ENCODE data around the gene PARD6G.
"Not testable (repeated sequence)": the region's sequence is repeated elsewhere in the genome, so short reads cannot be mapped to it uniquely, and the experiment has no call there.

The PARD6G gene, protein sequence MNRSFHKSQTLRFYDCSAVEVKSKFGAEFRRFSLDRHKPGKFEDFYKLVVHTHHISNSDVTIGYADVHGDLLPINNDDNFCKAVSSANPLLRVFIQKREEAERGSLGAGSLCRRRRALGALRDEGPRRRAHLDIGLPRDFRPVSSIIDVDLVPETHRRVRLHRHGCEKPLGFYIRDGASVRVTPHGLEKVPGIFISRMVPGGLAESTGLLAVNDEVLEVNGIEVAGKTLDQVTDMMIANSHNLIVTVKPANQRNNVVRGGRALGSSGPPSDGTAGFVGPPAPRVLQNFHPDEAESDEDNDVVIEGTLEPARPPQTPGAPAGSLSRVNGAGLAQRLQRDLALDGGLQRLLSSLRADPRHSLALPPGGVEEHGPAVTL

DNA sequence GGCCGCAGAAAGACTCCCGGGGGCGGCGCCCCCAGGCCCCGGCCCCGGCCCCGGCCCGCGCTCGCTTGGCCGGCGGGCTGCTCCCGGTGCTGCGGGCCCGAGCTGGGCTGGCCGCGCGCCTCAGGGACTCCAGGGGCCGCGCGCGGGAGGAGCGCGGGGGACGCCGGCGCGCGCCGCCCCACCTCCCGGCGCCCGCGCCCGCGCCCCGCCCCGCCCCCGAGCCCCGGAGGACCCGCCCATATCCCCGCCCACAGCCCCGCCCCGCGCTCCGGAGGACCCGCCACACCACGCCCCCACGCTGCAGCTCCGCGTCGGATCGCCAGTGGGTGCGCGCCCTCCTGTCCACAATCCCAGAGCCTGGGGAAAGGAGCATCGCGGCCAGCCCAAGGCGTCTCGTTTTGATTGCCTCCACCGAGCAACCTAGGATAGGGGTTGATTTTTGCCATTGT is at the start of gene PARD6G:
Gene PARD6G (minus strand): TSS at position 122 of the 449 bp plus-strand sequence. CDS start 166 bp downstream, outside the sequence.
- no peaks in the 10 kb centered on the region for H3K36me3 Mint-ChIP-seq
- ATAC-seq (ENCODE audit: low read depth) (peak; percentile 73), DNase-seq (ENCODE audit: low spot score in 2 of 2) (no peak)
- H3K27me3 Mint-ChIP-seq, result peaks cover 14% of the 10 kb centered on the region
- H3K4me3 Mint-ChIP-seq, result peak within 1 kb of the TSS; percentile 72
- no peaks in the 10 kb centered on the region for H3K9me3 Mint-ChIP-seq
- H3K27ac Mint-ChIP-seq, result no peak within 1 kb of the TSS
- H3K4me1 Mint-ChIP-seq, result peaks cover 2% of the 10 kb centered on the region

- not testable (repeated sequence) for H3K27me3 Mint-ChIP-seq; H3K27ac Mint-ChIP-seq; H3K4me3 Mint-ChIP-seq; H3K4me1 Mint-ChIP-seq; ATAC-seq (ENCODE audit: low read depth); H3K36me3 Mint-ChIP-seq; H3K9me3 Mint-ChIP-seq
- peak in 1 of 2 donors; percentile 28 for DNase-seq (ENCODE audit: low spot score in 2 of 2)
Observed at GRCh38 chr18:80262241-80263033, 15.1 kb upstream of the PARD6G start.

- H3K4me3 Mint-ChIP-seq, result no peak overlapping the region
- ATAC-seq (ENCODE audit: low read depth) (no peak), DNase-seq (ENCODE audit: low spot score in 2 of 2) (no peak)
- H3K4me1 Mint-ChIP-seq, result no peaks in the 10 kb centered on the region
- no peak overlapping the region for H3K27ac Mint-ChIP-seq
- peaks cover 7% of the 10 kb centered on the region for H3K27me3 Mint-ChIP-seq
- no peaks in the 10 kb centered on the region for H3K36me3 Mint-ChIP-seq
- H3K9me3 Mint-ChIP-seq, result no peaks in the 10 kb centered on the region
Observed at GRCh38 chr18:80259610-80260009, 12.3 kb upstream of the PARD6G start.

DNA sequence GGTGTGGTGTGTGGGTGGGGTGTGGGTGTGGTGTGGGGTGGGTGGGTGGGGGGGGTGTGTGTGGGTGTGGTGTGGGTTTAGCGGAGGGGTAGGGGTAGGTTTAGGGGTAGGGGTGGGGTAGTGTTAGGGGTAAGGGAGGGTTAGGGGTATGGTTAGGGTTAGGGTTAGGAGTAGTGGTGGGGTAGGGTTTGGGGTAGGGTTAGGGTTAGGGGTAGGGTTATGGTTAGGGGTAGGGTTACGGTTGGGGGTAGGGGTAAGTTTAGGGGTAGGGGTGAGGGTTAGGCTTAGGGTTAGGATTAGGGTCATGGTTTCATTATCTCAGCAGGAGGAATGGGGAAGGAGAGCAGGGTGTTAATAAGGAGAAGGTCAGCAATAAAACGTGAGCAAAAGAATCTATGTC is 11.3 kb upstream of the PARD6G start:
- H3K4me1 Mint-ChIP-seq, result no peaks in the 10 kb centered on the region
- H3K27ac Mint-ChIP-seq, result no peak overlapping the region
- H3K27me3 Mint-ChIP-seq, result peaks cover 9% of the 10 kb centered on the region
- H3K36me3 Mint-ChIP-seq, result no peaks in the 10 kb centered on the region
- no peak for DNase-seq (ENCODE audit: low spot score in 2 of 2)
- no peaks in the 10 kb centered on the region for H3K9me3 Mint-ChIP-seq
- H3K4me3 Mint-ChIP-seq, result no peak overlapping the region
- no peak for ATAC-seq (ENCODE audit: low read depth)

GRCh38 chr18:80257579-80258543 is 10.5 kb upstream of the PARD6G start:
- not testable (repeated sequence) for H3K27ac Mint-ChIP-seq; H3K4me3 Mint-ChIP-seq; H3K36me3 Mint-ChIP-seq; H3K27me3 Mint-ChIP-seq; H3K9me3 Mint-ChIP-seq; ATAC-seq (ENCODE audit: low read depth); H3K4me1 Mint-ChIP-seq
- peak; percentile 42 to 51 for DNase-seq (ENCODE audit: low spot score in 2 of 2)

GRCh38 chr18:80254971-80255500 is 7.7 kb upstream of the PARD6G start:
- no peak for ATAC-seq (ENCODE audit: low read depth)
- no peaks in the 10 kb centered on the region for H3K9me3 Mint-ChIP-seq
- no peaks in the 10 kb centered on the region for H3K36me3 Mint-ChIP-seq
- no peak overlapping the region for H3K4me3 Mint-ChIP-seq
- H3K4me1 Mint-ChIP-seq, result no peaks in the 10 kb centered on the region
- no peak for DNase-seq (ENCODE audit: low spot score in 2 of 2)
- H3K27ac Mint-ChIP-seq, result no peak overlapping the region
- H3K27me3 Mint-ChIP-seq, result peaks cover 8% of the 10 kb centered on the region

- ATAC-seq (ENCODE audit: low read depth) (peak; percentile 57), DNase-seq (ENCODE audit: low spot score in 2 of 2) (no peak)
- Mint-ChIP-seq H3K9me3 (no peaks in the 10 kb centered on the region), H3K4me3 (no peak overlapping the region), H3K36me3 (no peaks in the 10 kb centered on the region), H3K4me1 (no peaks in the 10 kb centered on the region), H3K27me3 (peaks cover 8% of the 10 kb centered on the region), H3K27ac (no peak overlapping the region)
Observed at GRCh38 chr18:80253871-80254492, 6.7 kb upstream of the PARD6G start.

DNA sequence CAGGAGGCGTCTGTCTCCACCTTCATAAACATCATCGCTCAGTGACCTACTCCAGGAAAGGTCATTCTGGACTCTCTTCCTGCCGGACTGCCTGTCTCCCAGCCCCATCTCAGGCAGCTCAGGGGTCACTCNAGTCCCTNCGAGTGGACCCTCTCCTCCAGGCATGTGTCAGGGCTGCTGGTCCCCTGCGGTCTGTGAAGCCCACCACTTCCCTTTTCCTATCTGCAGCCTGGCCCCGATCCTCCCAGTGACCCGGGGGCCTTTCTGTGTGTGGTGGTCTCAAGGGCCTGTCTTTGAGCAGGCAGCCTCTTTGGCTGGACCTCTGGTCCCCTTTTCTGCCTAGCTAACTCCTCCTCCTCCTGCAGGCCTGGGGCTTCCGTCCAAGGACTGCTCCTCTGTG is 5.9 kb upstream of the PARD6G start:
- Mint-ChIP-seq H3K4me3 (no peak overlapping the region), H3K4me1 (no peaks in the 10 kb centered on the region), H3K36me3 (no peaks in the 10 kb centered on the region), H3K27me3 (peaks cover 6% of the 10 kb centered on the region), H3K27ac (no peak overlapping the region), H3K9me3 (no peaks in the 10 kb centered on the region)
- ATAC-seq (ENCODE audit: low read depth) (no peak), DNase-seq (ENCODE audit: low spot score in 2 of 2) (no peak)

DNA sequence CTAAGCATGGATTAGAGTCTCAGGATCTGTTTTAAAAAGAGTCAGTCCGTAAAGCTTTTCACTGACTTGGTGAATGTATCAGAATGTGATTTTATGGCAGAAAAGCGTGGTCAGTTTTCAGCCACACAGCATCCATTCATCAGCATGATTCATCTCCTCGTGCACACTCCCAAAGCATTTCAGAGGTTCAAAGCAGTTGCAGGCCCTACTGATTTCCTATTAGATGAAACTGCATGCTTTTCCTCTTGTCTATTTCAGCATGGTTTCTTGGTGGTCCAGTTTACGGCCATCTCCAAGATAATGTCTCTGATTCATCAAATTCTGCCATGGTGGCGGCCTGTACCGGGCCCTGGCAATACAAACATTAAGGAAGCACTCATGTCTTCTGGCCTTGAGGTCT is 4.8 kb upstream of the PARD6G start:
- ATAC-seq (ENCODE audit: low read depth) (no peak), DNase-seq (ENCODE audit: low spot score in 2 of 2) (no peak)
- H3K4me1 Mint-ChIP-seq, result peaks cover 2% of the 10 kb centered on the region
- no peak overlapping the region for H3K27ac Mint-ChIP-seq
- H3K27me3 Mint-ChIP-seq, result peaks cover 6% of the 10 kb centered on the region
- no peak overlapping the region for H3K4me3 Mint-ChIP-seq
- H3K9me3 Mint-ChIP-seq, result no peaks in the 10 kb centered on the region
- H3K36me3 Mint-ChIP-seq, result no peaks in the 10 kb centered on the region

DNA sequence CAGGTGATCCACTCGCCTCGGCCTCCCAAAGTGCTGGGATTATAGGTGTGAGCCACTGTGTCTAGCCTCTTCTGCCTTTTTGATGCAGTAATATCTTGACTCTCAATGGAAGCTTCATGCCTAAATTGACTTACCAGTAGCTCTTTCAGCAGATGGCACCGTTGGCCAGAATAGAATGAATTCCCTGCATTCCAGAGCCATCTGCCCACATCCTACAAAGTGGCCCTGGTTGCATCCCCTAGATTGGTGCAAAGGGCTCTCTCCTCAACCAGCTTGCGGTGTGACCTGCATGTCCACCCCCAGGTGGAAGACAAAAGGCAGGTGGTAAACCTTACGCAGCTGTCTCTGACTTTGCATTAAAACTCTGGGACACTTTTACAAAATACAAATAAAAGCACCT is 4.4 kb upstream of the PARD6G start:
- ATAC-seq (ENCODE audit: low read depth) (no peak), DNase-seq (ENCODE audit: low spot score in 2 of 2) (no peak)
- H3K9me3 Mint-ChIP-seq, result no peaks in the 10 kb centered on the region
- H3K4me1 Mint-ChIP-seq, result peaks cover 2% of the 10 kb centered on the region
- H3K4me3 Mint-ChIP-seq, result no peak overlapping the region
- H3K27me3 Mint-ChIP-seq, result peaks cover 2% of the 10 kb centered on the region
- H3K36me3 Mint-ChIP-seq, result no peaks in the 10 kb centered on the region
- no peak overlapping the region for H3K27ac Mint-ChIP-seq

DNA sequence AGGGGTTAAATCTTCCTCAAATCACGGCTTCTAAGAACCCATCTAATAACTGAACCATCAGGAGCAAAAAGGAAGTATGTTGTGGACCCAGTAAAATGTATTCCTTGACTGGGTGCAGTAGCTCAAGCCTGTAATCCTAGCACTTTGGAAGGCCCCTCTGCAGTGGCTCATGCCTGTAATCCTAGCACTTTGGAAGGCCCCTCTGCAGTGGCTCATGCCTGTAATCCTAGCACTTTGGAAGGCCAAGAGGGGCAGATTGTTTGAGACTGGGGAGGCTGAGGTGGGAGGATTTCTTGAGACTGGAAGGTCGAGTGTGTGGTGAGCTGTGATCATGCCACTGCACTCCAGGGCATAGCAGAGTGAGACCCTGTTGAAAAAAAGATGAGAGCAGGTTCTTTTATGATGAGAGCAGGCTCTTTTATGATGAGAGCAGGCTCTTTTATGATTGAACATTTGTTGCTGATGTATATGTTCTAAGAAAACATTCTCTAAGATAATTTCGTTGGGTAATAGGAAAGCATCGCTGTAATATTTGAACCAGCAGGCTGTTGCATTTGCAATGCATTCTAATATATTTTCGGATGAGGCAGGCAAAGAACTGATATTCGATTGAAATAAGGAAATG is 3.5 kb upstream of the PARD6G start:
- Mint-ChIP-seq H3K4me1 (peaks cover 2% of the 10 kb centered on the region), H3K27me3 (peaks cover 2% of the 10 kb centered on the region), H3K27ac (no peak overlapping the region), H3K9me3 (no peaks in the 10 kb centered on the region), H3K36me3 (no peaks in the 10 kb centered on the region), H3K4me3 (no peak overlapping the region)
- ATAC-seq (ENCODE audit: low read depth) (no peak), DNase-seq (ENCODE audit: low spot score in 2 of 2) (no peak)

DNA sequence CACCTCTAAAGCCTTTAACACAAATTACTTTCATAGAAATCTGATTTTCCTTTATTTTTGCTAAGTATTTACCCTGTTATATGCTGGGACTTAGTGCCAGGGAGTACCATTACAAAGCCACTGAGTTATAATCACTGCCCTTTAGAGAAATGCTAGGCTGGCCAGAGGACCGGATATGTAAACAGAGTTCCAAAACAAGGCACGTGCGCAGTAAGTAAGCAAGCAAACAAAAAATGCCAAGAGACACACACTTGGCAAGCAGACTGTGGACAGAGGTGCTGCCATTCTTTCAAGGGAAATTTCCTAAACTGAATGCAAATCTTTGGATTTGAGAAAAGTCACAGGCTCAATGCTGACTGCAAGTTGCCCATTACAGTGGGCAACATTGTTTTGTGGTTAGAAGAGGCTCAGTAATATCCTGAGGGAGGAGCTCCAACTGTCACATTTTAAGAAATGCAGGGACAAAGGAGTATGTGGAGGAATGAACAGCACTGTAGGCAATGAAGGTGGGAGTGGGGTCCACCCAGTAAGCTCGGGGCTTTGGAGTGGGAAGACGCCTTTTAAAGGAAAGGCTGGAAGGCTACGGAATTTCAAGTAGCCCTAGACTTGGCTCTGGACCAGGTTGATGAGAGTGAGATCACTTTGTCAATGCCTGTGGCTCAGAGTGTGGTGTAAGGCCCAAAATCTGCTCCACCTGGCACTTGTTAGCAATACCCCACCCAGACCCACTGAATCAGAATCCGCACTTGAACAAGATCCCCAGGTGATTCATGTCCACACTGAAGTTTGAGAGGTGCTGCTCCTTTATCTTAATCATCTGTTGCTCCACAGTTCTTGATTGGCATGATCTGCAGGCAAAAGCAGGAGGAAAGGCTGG is 2.1 kb upstream of the PARD6G start:
- no peak overlapping the region for H3K27ac Mint-ChIP-seq
- peaks cover 2% of the 10 kb centered on the region for H3K4me1 Mint-ChIP-seq
- ATAC-seq (ENCODE audit: low read depth) (no peak), DNase-seq (ENCODE audit: low spot score in 2 of 2) (no peak)
- H3K36me3 Mint-ChIP-seq, result no peaks in the 10 kb centered on the region
- H3K27me3 Mint-ChIP-seq, result peaks cover 8% of the 10 kb centered on the region
- no peak overlapping the region for H3K4me3 Mint-ChIP-seq
- no peaks in the 10 kb centered on the region for H3K9me3 Mint-ChIP-seq

Measured in memory B cell (primary cell).